Liver (tissue), 9 donors: ENCODE measurements around the gene STAM. TPM values are rescaled to one million over a fixed set of nuclear protein-coding genes. Genes with fewer than 3 reads are reported as not detected.
"Not testable (repeated sequence)": the region's sequence is repeated elsewhere in the genome, so short reads cannot be mapped to it uniquely, and the experiment has no call there.

Source experiments
- DNase-seq: peaks from one replicate; pipeline ENCODE4 v3.0.0-alpha.2; 2017; ENCODE audit warnings: low spot score
- H3K27ac ChIP-seq, 2 donors: one replicate each; pipeline ENCODE4 v1.7.0; 2013; ENCODE audit warnings: inconsistent platforms in 2 of 2, low read length in 2 of 2, control low read depth in 1 of 2, low read depth in 1 of 2, mild to moderate bottlenecking in 1 of 2
- H3K27me3 ChIP-seq, 4 donors: one replicate each; pipeline versions ENCODE4 v1.6.1 to v1.7.0; 2013; ENCODE audit warnings: low read length in 3 of 4, inconsistent platforms in 1 of 4, mild to moderate bottlenecking in 1 of 4, moderate library complexity in 1 of 4; ENCODE audit not compliant: control insufficient read depth in 4 of 4, insufficient read depth in 4 of 4
- H3K36me3 ChIP-seq, 4 donors: one replicate each; pipeline versions ENCODE4 v1.6.1 to v1.7.0; 2013; ENCODE audit warnings: low read length in 3 of 4, mild to moderate bottlenecking in 3 of 4, low read depth in 1 of 4, moderate library complexity in 1 of 4; ENCODE audit not compliant: control insufficient read depth in 4 of 4, insufficient read depth in 3 of 4
- H3K4me1 ChIP-seq, 4 donors: one replicate each; pipeline versions ENCODE4 v1.6.1 to v1.7.0; 2013; ENCODE audit warnings: low read length in 3 of 4, mild to moderate bottlenecking in 3 of 4, moderate library complexity in 1 of 4; ENCODE audit not compliant: control insufficient read depth in 4 of 4, insufficient read depth in 4 of 4
- H3K4me3 ChIP-seq, 3 donors: one replicate each; pipeline versions ENCODE4 v1.6.1 to v1.7.0; 2013; ENCODE audit warnings: low read length in 3 of 3, control low read depth in 1 of 3, low read depth in 1 of 3, mild to moderate bottlenecking in 1 of 3
- H3K9ac ChIP-seq, 2 donors: one replicate each; pipeline ENCODE4 v1.7.0; 2013; ENCODE audit warnings: low read length in 2 of 2, mild to moderate bottlenecking in 2 of 2, moderate library complexity in 2 of 2, control low read depth in 1 of 2, low read depth in 1 of 2
- H3K9me3 ChIP-seq, 4 donors: one replicate each; pipeline versions ENCODE4 v1.6.1 to v1.7.0; 2013; ENCODE audit warnings: low read length in 3 of 4; ENCODE audit not compliant: control insufficient read depth in 4 of 4
- EGR1 ChIP-seq, 2 donors: IDR thresholded peaks; 2 replicates each; pipeline ENCODE4 v1.6.1; 2016 to 2018; ENCODE audit warnings: antibody characterized with exemption in 2 of 2, low read depth in 2 of 2
- FOXA1 ChIP-seq: IDR thresholded peaks from 2 replicates; pipeline ENCODE4 v1.6.1; 2016; ENCODE audit warnings: antibody characterized with exemption
- FOXA2 ChIP-seq: IDR thresholded peaks from 2 replicates; pipeline ENCODE4 v1.6.1; 2016; ENCODE audit warnings: antibody characterized with exemption
- GABPA ChIP-seq, 2 donors: IDR thresholded peaks in 1 of 2; conservative IDR thresholded peaks in 1 of 2; 2 replicates each; pipeline ENCODE4 v1.6.1; 2016; ENCODE audit warnings: antibody characterized with exemption in 2 of 2, mild to moderate bottlenecking in 1 of 2, moderate library complexity in 1 of 2
- HNF4A ChIP-seq, 2 donors: conservative IDR thresholded peaks; 2 replicates each; pipeline ENCODE4 v1.6.1; 2016; ENCODE audit warnings: antibody characterized with exemption in 2 of 2, mild to moderate bottlenecking in 2 of 2
- HNF4G ChIP-seq: IDR thresholded peaks from 2 replicates; pipeline ENCODE4 v1.6.1; 2016; ENCODE audit warnings: antibody characterized with exemption
- JUND ChIP-seq, 2 donors: IDR thresholded peaks; 2 replicates each; pipeline ENCODE4 v1.6.1; 2016; ENCODE audit warnings: antibody characterized with exemption in 2 of 2
- NR2F2 ChIP-seq: IDR thresholded peaks from 2 replicates; pipeline ENCODE4 v1.6.1; 2016; ENCODE audit warnings: antibody characterized with exemption
- REST ChIP-seq: IDR thresholded peaks from 2 replicates; pipeline ENCODE4 v1.6.1; 2016; ENCODE audit warnings: antibody characterized with exemption, mild to moderate bottlenecking
- RXRA ChIP-seq, 2 donors: IDR thresholded peaks; 2 replicates each; pipeline ENCODE4 v1.6.1; 2017 to 2018; ENCODE audit warnings: antibody characterized with exemption in 2 of 2, mild to moderate bottlenecking in 1 of 2
- SP1 ChIP-seq: IDR thresholded peaks from 2 replicates; pipeline ENCODE4 v1.6.1; 2018; ENCODE audit warnings: antibody characterized with exemption, mild to moderate bottlenecking
- TAF1 ChIP-seq: conservative IDR thresholded peaks from 2 replicates; pipeline ENCODE4 v1.6.1; 2016; ENCODE audit warnings: antibody characterized with exemption, mild to moderate bottlenecking
- YY1 ChIP-seq: IDR thresholded peaks from 2 replicates; pipeline ENCODE4 v1.6.1; 2016; ENCODE audit warnings: antibody characterized with exemption, mild to moderate bottlenecking
- WGBS: extraction: QIAGEN DNeasy Blood & Tissue Kit; methylation state at CpG from one replicate; pipeline ENCODE4 v1.1.7; 2013; 5-methylcytosine and 5-hydroxymethylcytosine counted together
- polyA plus RNA-seq, 2 donors: library from polyadenylated mRNA; stranded (reverse) in 1 of 2; unstranded in 1 of 2; fragments of 200-250 nt in 1 of 2; fragments of >200 nt in 1 of 2; fragmentation: Nextera tagmentation in 1 of 2; extraction: Ambion mirVana in 1 of 2; gene quantifications; one replicate each; pipeline versions ENCODE4 v1.2.1 to v1.2.3, GENCODE V29; 2013 to 2015
- total RNA-seq, 2 donors: library from RNA; depleted of rRNA; stranded (reverse); fragments of >200 nt; gene quantifications; one replicate each; pipeline ENCODE4 v1.2.3, GENCODE V29; 2014
- donor health status: healthy.
- donor health status: healthy.
- donor health status: healthy.
- donor health status: healthy.
- donor health status: healthy.

The STAM gene
- total and polyA plus RNA-seq, 4 donors, result 4.9 to 32.4 (median 6.7) TPM

DNA sequence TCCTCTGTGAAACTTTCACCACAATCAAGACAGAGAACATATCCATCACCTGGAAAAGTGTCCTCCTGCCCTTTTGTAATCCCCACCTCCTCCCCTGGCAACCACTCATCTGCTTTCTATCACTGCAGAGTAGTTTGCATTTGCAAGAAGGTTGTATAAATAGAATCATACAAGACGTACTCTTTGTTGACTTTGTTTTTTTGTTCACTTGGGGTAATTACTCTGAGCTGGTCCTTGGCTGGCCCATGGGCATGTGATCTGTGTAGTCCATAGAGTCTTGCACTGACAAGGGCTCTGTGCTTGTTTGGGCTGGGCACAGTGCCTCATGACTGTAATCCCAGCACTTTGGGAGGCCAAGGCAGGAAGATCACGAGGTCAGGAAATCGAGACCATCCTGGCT is 19.0 kb upstream of the STAM start:
- WGBS, result 49% methylated on average over 3 of the region's 3 CpGs
- DNase-seq, result no peak
- no peak overlapping the region for H3K4me3 ChIP-seq
- H3K9me3 ChIP-seq, result no peaks in the 10 kb centered on the region
- H3K9ac ChIP-seq, result no peak overlapping the region
- H3K27me3 ChIP-seq, result no peaks in the 10 kb centered on the region
- H3K4me1 ChIP-seq, result no peaks in the 10 kb centered on the region
- no peak overlapping the region for H3K27ac ChIP-seq
- TF ChIP-seq GABPA (IDR thresholded peaks at IDR 0.05 in 1 of 2, conservative IDR thresholded peaks at IDR 0.05 in 1 of 2) (no peak), REST (no peak), JUND (IDR thresholded peaks at IDR 0.05) (no peak), HNF4G (no peak), SP1 (no peak), YY1 (no peak), RXRA (IDR thresholded peaks at IDR 0.05) (no peak)
- H3K36me3 ChIP-seq, result no peaks in the 10 kb centered on the region

DNA sequence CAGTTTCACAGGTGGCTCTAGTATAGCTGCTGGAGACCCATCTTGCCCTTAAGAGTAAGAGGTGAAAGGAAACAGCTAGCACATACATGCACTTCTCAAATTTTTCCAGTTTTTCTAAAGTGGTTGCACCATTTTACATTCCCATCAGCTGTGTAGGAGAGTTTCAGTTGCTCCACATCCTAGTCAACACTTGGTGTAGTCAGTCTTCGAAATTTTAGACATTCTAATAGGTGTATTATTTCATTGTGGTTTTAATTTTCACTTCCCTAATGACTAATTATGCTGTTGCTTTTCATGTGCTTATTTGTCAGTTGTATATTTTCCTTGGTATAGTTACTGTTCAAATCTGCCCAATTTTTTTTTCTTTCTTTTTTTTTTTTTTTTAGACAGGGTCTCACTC is 17.3 kb upstream of the STAM start:
- H3K27me3 ChIP-seq, result no peaks in the 10 kb centered on the region
- no peaks in the 10 kb centered on the region for H3K9me3 ChIP-seq
- no peaks in the 10 kb centered on the region for H3K36me3 ChIP-seq
- TF ChIP-seq FOXA1 (no peak), JUND (IDR thresholded peaks at IDR 0.05) (no peak), NR2F2 (no peak), HNF4A (conservative IDR thresholded peaks at IDR 0.05) (no peak), EGR1 (IDR thresholded peaks at IDR 0.05; ENCODE audit: low read depth in 2 of 2) (no peak), GABPA (IDR thresholded peaks at IDR 0.05 in 1 of 2, conservative IDR thresholded peaks at IDR 0.05 in 1 of 2) (no peak)
- DNase-seq, result no peak
- no peak overlapping the region for H3K9ac ChIP-seq
- no peak overlapping the region for H3K4me3 ChIP-seq
- 44% methylated on average over 1 of the region's 1 CpG for WGBS
- no peaks in the 10 kb centered on the region for H3K4me1 ChIP-seq
- H3K27ac ChIP-seq, result no peak overlapping the region

DNA sequence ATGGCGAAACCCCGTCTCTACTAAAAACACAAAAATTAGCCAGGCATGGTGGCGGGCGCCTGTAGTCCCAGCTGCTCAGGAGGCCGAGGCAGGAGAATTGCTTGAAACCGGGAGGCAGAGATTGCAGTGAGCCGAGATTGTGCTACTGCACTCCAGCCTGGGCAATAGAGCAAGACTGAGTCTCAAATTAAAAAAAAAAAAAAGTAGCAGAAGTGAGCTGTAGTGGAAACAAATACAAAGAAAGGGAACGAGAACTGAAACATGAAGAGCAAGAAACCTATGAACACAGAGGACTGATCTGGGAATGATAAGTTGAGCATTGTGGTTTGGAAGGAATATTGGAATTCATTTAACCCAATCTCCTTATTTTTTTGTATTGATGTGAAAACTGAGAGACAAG is 11.4 kb upstream of the STAM start:
- 86% methylated on average over 8 of the region's 8 CpGs for WGBS
- not testable (repeated sequence) for H3K27ac ChIP-seq, H3K9me3 ChIP-seq, H3K27me3 ChIP-seq, DNase-seq, H3K9ac ChIP-seq, H3K36me3 ChIP-seq, H3K4me1 ChIP-seq, H3K4me3 ChIP-seq

DNA sequence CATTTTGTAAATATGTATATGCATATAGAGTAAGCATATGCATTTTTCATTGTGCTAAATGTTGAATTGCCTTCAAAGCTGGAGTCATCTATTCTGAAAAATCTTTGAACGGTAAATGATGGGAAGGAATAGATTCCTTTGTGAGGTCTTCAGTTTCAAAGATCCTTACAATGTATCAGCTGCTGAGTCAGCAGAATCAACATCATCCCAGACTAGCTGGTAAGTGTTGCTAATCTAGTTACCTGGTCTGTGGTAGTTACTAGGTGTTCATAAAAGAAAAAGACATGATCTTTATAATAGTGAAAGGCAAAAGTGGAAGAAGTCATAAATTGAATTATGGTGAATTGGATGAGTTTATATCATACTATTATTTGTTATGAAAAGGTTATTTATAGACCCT is 10.6 kb upstream of the STAM start:
- H3K4me1 ChIP-seq, result no peaks in the 10 kb centered on the region
- DNase-seq, result no peak
- TF ChIP-seq FOXA1 (no peak), NR2F2 (no peak), HNF4A (conservative IDR thresholded peaks at IDR 0.05) (no peak), FOXA2 (no peak), TAF1 (no peak), EGR1 (IDR thresholded peaks at IDR 0.05; ENCODE audit: low read depth in 2 of 2) (no peak)
- H3K27ac ChIP-seq, result no peak overlapping the region
- H3K9me3 ChIP-seq, result no peaks in the 10 kb centered on the region
- no peaks in the 10 kb centered on the region for H3K36me3 ChIP-seq
- H3K27me3 ChIP-seq, result no peaks in the 10 kb centered on the region
- no peak overlapping the region for H3K9ac ChIP-seq
- WGBS, result 79% methylated on average over 1 of the region's 1 CpG
- H3K4me3 ChIP-seq, result no peak overlapping the region
